CD4-positive, alpha-beta T cell (primary cell): ENCODE results near the gene HIVEP3. TPM values are rescaled to one million over a fixed set of nuclear protein-coding genes. Genes with fewer than 3 reads are reported as not detected.

Source experiments
- ATAC-seq: fragments of 200-7000 bp; cut with Tn5 transposase; one replicate; pipeline ENCODE4 v1.10.0; 2022; ENCODE audit warnings: mild to moderate bottlenecking; ENCODE audit not compliant: poor library complexity
- CTCF ChIA-PET: fragments of 350-600 bp; sonication (Branson Sonifier 250); formaldehyde crosslinking; loops from one replicate; lab custom pipeline; 2021; ENCODE audit warnings: antibody characterized with exemption, inconsistent platforms; lab: Charles Lee
- POLR2A ChIA-PET: fragments of 350-600 bp; sonication (Branson Sonifier 250); formaldehyde crosslinking; loops from one replicate; lab custom pipeline; 2021; ENCODE audit warnings: antibody characterized with exemption, inconsistent platforms; lab: Charles Lee
- DNase-seq, 14 experiments: peaks; one replicate each; pipeline ENCODE4 v3.0.0-alpha.2; 2013 to 2020; ENCODE audit warnings: mixed read lengths in 2 of 14
- H3K27ac ChIP-seq, 2 donors: one replicate each; pipeline versions ENCODE4 v1.5.1 to v1.7.0; 2013; ENCODE audit warnings: low read length in 2 of 2, low read depth in 1 of 2, mild to moderate bottlenecking in 1 of 2
- H3K27me3 ChIP-seq, 2 experiments: 1 replicate in 1 of 2; 2 replicates in 1 of 2; pipeline versions ENCODE4 v1.6.1 to v1.7.0; 2013; ENCODE audit warnings: low read length in 2 of 2, control low read depth in 1 of 2, mild to moderate bottlenecking in 1 of 2, moderate library complexity in 1 of 2; ENCODE audit not compliant: insufficient read depth in 2 of 2, control insufficient read depth in 1 of 2
- H3K36me3 ChIP-seq: one replicate; pipeline ENCODE4 v1.6.1; 2013; ENCODE audit warnings: low read length, control low read depth; ENCODE audit not compliant: insufficient read depth
- H3K4me1 ChIP-seq: one replicate; pipeline ENCODE4 v1.6.1; 2013; ENCODE audit warnings: low read length, control low read depth; ENCODE audit not compliant: insufficient read depth
- H3K4me3 ChIP-seq: one replicate; pipeline ENCODE4 v1.5.1; 2013; ENCODE audit warnings: mild to moderate bottlenecking, low read length, moderate library complexity
- H3K9me3 ChIP-seq, 2 experiments: 1 replicate in 1 of 2; 2 replicates in 1 of 2; pipeline versions ENCODE4 v1.6.1 to v1.7.0; 2013; ENCODE audit warnings: low read length in 2 of 2, mild to moderate bottlenecking in 2 of 2, control low read depth in 1 of 2, moderate library complexity in 1 of 2; ENCODE audit not compliant: control insufficient read depth in 1 of 2, insufficient read depth in 1 of 2
- H3K27ac Mint-ChIP-seq: one replicate; pipeline ENCODE4 v1.8.0; 2020; ENCODE audit warnings: mixed read lengths
- H3K27me3 Mint-ChIP-seq: one replicate; pipeline ENCODE4 v1.8.0; 2021; ENCODE audit warnings: mixed read lengths
- H3K36me3 Mint-ChIP-seq: one replicate; pipeline ENCODE4 v1.8.0; 2021; ENCODE audit warnings: low read depth, mixed read lengths
- H3K4me1 Mint-ChIP-seq: one replicate; pipeline ENCODE4 v1.8.0; 2021; ENCODE audit warnings: low read depth, mixed read lengths
- H3K4me3 Mint-ChIP-seq: one replicate; pipeline ENCODE4 v1.8.0; 2020; ENCODE audit warnings: mild to moderate bottlenecking, mixed read lengths
- H3K9me3 Mint-ChIP-seq: one replicate; pipeline ENCODE4 v1.8.0; 2020; ENCODE audit warnings: mixed read lengths
- CTCF ChIP-seq: fragments of 200-600 bp; IDR thresholded peaks from one replicate; pipeline ENCODE4 v1.8.0; 2022; ENCODE audit warnings: antibody characterized with exemption, mild to moderate bottlenecking
- intact Hi-C, 2 experiments: fragments of 100-400 bp; cut with DNase I in 1 of 2; cut with micrococcal nuclease in 1 of 2; formaldehyde crosslinking; loops; one replicate each; pipeline versions ENCODE4 v1.15.1 to v1.9.0; 2023 to 2025; cut with DNase I, micrococcal nuclease
- total RNA-seq, 174 experiments: library from RNA in 2 of 174; stranded (reverse) in 2 of 174; gene quantifications; one replicate each; pipeline ENCODE4 v1.2.3 and lab custom pipeline; 2021 to 2026

The HIVEP3 gene
- total RNA-seq, 2 experiments from 2014 or later, result 5.1 to 5.4 TPM

- ATAC-seq (no peak), DNase-seq (no peak)
- Histone ChIP-seq H3K4me1 (peaks cover 8% of the 10 kb centered on the region), H3K36me3 (peaks cover 6% of the 10 kb centered on the region), H3K4me3 (no peak overlapping the region), H3K27me3 (no peaks in the 10 kb centered on the region), H3K27ac (no peak overlapping the region), H3K9me3 (no peaks in the 10 kb centered on the region)
- Mint-ChIP-seq H3K36me3 (peaks cover 5% of the 10 kb centered on the region), H3K27ac (no peak overlapping the region), H3K4me3 (no peak overlapping the region), H3K9me3 (no peaks in the 10 kb centered on the region), H3K27me3 (no peaks in the 10 kb centered on the region), H3K4me1 (no peaks in the 10 kb centered on the region)
- no peak for TF ChIP-seq CTCF
- ChIA-PET CTCF (interaction anchor here (1.0 to 1.1 kb wide), 2 partner anchors 212 to 658 kb away, joined by 3 to 5 read pairs; no protein-coding TSS in a partner anchor), POLR2A (interaction anchor here (1.7 kb wide), 1 partner anchor 658 kb away, joined by 3 read pairs; no protein-coding TSS in a partner anchor)
- intact Hi-C loops, result loop anchor here in 1 of 2 experiments (5.0 kb wide), 1 partner anchor 657 kb away; no protein-coding TSS in a partner anchor
These were observed 402.9 kb downstream of the HIVEP3 start for GRCh38 chr1:41515778-41516167.

GRCh38 chr1:41515131-41515678 is 403.5 kb downstream of the HIVEP3 start:
- H3K4me3 ChIP-seq, result no peak overlapping the region
- Mint-ChIP-seq H3K4me1 (no peaks in the 10 kb centered on the region), H3K4me3 (no peak overlapping the region), H3K36me3 (peaks cover 5% of the 10 kb centered on the region), H3K9me3 (no peaks in the 10 kb centered on the region), H3K27ac (no peak overlapping the region), H3K27me3 (no peaks in the 10 kb centered on the region)
- H3K4me1 ChIP-seq, result peaks cover 8% of the 10 kb centered on the region
- intact Hi-C loops, result loop anchor here in 1 of 2 experiments (5.0 kb wide), 1 partner anchor 657 kb away; no protein-coding TSS in a partner anchor
- no peak for DNase-seq
- H3K9me3 ChIP-seq, result no peaks in the 10 kb centered on the region
- H3K27ac ChIP-seq, result no peak overlapping the region
- CTCF ChIA-PET, result interaction anchor here (1.0 to 1.1 kb wide), 2 partner anchors 212 to 658 kb away, joined by 3 to 5 read pairs; no protein-coding TSS in a partner anchor
- POLR2A ChIA-PET, result interaction anchor here (1.7 kb wide), 1 partner anchor 658 kb away, joined by 3 read pairs; no protein-coding TSS in a partner anchor
- no peaks in the 10 kb centered on the region for H3K27me3 ChIP-seq
- no peak for ATAC-seq
- no peak for TF ChIP-seq CTCF
- peaks cover 6% of the 10 kb centered on the region for H3K36me3 ChIP-seq

- Histone ChIP-seq H3K27ac (no peak overlapping the region), H3K9me3 (no peaks in the 10 kb centered on the region), H3K4me1 (peaks cover 8% of the 10 kb centered on the region), H3K27me3 (no peaks in the 10 kb centered on the region), H3K36me3 (peaks cover 6% of the 10 kb centered on the region), H3K4me3 (no peak overlapping the region)
- peaks cover 5% of the 10 kb centered on the region for H3K36me3 Mint-ChIP-seq
- ATAC-seq, result no peak
- no peak overlapping the region for H3K4me3 Mint-ChIP-seq
- no peak for DNase-seq
- intact Hi-C loops, result no loop called here
- ChIA-PET POLR2A (no interaction called here), CTCF (no interaction called here)
- no peaks in the 10 kb centered on the region for H3K4me1 Mint-ChIP-seq
- H3K27me3 Mint-ChIP-seq, result no peaks in the 10 kb centered on the region
- H3K9me3 Mint-ChIP-seq, result no peaks in the 10 kb centered on the region
- no peak for TF ChIP-seq CTCF
- no peak overlapping the region for H3K27ac Mint-ChIP-seq
These were observed 404.3 kb downstream of the HIVEP3 start for GRCh38 chr1:41514381-41514780.
